Activated CD8-positive, alpha-beta memory T cell treated with anti-CD3 and anti-CD28 coated beads, Interleukin-2, amount 50 U/mL, for 48 hours (primary cell): Measurements from ENCODE around the gene TMEM52.
"Not testable (repeated sequence)": the region's sequence is repeated elsewhere in the genome, so short reads cannot be mapped to it uniquely, and the experiment has no call there.

Source experiments
- DNase-seq: peaks from one replicate; pipeline ENCODE4 v3.0.0-alpha.2; 2020

The TMEM52 gene

GRCh38 chr1:1892763-1893120, 26.3 kb downstream of the TMEM52 start:
- no peak for DNase-seq

DNA sequence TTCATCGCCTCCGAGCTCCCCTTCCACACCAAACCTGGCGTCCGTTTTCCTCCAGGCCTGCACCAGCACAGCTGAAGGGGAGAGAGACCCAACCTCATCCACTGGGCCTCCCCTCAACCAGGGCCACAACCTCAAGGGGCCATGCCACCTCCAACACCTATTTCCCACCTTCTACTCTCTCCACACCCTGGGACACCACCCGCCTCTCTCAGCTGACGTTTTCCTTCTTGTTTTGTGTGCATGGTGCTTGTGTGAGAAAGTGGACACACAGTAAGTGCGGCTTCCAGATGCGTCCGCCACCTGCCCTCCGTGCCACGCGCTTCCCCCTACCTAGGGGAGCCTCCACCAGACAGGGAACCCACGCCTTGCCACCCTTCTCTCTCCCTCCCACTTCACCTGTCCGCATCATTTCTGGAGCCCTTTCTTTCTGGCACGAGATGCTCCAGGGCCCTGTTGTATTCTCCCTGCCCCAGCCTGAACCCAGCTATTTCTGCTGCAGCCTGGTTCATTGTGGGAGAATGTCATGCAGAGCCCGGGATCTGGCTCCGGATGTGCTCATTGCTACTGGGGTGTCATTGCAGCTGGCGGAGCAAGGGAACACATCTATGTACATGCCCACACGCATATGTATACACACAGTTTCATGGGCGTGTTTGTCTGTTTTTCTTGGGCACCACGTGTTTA, 26.9 kb downstream of the TMEM52 start:
- DNase-seq = no peak

GRCh38 chr1:1891349-1892078, 27.6 kb downstream of the TMEM52 start:
- DNase-seq = peak; percentile 83

GRCh38 chr1:1890506-1891348, 28.4 kb downstream of the TMEM52 start, which contains the start of gene GNB1:
Gene GNB1 (minus strand): TSS chr1:1891087. CDS start chr1:1825453, 65,634 bp downstream.
- DNase-seq = peak; percentile 96

DNA sequence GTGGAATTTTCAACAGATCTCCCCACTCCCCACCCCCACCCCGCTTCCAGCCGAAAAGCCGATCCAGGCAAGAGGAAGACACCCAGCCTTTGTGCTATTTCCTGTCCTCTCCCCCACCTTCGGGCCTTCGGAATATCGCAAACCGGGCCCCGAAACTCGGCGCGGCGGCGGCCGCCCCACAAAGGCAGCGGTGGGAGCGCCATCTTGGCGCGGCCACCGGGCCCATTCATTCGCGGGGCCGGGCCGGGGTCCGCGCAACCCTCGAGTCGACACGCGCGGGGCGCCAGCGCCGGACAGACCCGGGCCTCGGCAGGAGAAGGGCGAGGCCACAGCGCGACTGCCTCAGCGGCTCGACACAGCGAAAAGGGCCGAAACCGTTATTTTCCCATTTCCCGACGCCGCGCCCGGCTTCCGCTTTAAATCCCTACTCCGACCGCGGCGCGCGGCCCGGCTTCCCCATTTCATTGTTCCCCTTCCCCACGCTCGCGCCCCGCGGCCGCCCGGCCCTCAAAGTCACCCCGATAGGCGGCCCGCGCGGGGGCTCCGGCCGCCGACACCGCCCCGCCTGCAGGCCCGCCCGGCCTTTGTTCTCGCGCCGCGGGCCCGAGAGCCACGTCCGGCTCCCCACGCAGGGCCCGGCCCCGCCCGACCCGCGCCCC, 29.1 kb downstream of the TMEM52 start:
- DNase-seq = peak; percentile 79

DNA sequence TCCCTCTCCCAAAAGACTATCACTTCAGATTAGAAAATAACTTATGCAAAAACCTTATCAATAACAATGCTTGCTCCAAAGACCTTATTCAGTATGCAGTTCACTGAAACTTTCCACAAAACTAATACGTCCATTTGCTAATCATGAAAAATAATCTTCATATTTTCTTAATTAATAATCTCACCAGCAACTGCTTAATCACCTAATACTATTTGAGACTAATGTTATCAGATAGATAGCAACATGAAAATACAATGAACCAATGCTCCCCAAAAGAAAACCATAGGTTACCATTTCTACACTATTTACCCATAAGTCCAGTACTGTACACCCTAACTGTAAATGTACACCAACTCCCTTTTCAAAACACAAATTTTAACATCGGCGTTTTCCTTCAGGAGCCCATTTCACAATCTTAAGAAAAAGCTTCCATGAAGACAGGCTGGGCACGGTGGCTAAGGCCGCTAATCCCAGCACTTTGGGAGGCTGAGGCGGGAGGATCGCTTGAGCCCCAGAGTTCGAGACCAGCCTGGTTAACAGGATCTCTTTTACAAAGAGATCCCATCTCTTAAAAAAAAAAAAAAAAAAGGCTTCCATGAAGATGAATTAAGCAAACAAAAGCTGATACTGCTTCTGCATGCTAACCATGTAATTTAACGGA, 29.9 kb downstream of the TMEM52 start:
- no peak for DNase-seq

DNA sequence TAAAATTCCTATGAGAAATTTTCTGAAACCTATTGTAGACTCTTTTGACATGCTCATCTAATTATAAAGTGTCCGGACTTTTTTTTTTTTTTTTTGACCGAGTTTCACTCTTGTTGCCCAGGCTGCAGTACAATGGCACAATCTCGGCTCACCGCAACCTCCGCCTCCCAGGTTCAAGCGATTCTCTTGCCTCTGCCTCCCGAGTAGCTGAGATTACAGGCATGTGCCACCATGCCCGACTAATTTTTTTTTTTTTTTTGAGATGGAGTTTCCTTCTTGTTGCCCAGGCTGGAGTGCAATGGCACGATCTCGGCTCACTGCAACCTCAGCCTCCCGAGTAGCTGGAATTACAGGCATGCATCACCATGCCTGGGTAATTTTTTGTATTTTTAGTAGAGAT, 35.2 kb downstream of the TMEM52 start:
- DNase-seq = not testable (repeated sequence)

DNA sequence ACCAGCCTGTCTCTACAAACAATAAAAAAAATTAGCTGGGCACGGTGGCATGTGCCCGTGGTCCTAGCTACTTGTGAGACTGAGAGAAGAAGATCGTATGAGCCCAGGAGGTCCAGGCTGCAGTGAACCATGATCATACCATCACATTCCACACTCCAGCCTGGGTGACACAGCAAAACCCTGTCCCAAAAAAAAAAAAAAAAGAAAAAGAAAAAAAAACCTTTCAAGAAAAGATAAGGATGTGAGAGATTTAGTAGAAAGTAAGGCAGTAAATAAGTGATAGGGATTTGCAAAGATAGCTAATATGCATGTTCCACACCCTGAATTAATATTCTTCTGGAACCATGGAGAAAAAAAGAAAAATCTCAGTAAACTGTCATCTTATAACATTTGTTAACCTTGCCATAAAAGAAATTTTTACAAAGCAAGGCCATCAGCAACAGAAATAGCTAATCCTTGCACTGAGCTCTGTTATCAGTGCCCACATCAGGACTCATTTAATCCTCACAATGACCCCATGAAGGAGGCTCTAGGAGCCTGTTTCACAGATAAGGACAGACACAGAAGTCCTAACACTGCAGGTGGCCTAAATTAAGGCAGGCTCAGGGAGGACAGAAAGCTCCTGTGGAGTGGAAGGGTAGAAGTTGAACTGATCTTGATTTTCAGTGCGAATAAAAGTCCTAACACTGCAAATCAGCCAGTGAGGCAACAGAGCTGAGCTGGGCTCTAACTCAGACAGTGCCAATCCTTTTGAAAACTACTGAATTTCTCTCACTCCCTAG, 35.8 kb downstream of the TMEM52 start:
- DNase-seq = no peak

- DNase-seq = no peak
Measured at GRCh38 chr1:1881727-1882126, 37.4 kb downstream of the TMEM52 start.

GRCh38 chr1:1880617-1881312, 38.3 kb downstream of the TMEM52 start:
- DNase-seq = no peak

- DNase-seq = no peak
Measured at GRCh38 chr1:1879942-1880341, 39.1 kb downstream of the TMEM52 start.

DNA sequence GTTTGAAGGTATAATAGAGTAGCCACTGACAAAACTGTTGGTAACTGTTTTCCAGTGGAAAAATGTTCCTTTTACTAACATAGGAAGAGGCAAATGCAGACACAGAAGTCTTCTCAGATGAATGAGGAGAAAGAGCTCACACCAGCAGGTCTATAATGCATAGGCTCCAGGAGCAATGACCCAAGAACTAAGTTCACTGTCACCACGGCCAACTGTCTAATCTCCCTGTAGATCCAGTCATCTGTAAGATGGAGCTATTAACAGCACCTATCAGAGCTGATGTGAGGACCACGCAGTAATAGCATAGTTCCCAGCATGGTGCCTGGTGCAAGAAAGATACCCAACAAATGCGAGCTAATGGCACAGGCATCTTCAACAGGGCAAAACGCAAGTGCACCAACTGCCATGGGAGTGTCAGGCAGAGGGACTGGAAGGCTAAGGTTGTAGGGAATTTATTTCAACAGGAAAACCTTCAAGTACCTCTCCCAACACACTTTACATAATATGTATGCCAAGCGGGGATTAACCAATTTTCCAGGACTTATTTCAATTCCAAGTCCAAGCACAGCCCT, 41.1 kb downstream of the TMEM52 start:
- DNase-seq = no peak

GRCh38 chr1:1876335-1876930, 42.6 kb downstream of the TMEM52 start:
- DNase-seq = no peak

- DNase-seq = peak; percentile 69
Measured at GRCh38 chr1:1875932-1876331, 43.1 kb downstream of the TMEM52 start.

DNA sequence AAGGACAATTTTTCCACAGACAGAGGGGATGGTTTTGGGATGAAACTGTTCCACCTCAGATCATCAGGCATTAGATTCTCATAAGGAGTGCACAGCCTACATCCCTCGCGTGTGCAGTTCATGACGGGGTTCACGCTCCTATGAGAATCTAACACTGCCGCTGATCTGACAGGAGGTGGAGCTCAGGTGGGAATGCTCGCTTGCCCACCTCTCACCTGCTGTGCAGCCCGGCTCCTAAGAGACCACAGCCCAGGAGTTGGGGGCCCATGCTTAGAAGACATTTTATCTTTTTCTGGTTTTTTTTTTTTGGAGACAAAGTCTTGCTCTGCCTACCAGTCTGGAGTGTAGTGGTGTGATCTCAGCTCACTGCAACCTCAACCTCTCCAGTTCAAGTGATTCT, 44.2 kb downstream of the TMEM52 start:
- DNase-seq = no peak

DNA sequence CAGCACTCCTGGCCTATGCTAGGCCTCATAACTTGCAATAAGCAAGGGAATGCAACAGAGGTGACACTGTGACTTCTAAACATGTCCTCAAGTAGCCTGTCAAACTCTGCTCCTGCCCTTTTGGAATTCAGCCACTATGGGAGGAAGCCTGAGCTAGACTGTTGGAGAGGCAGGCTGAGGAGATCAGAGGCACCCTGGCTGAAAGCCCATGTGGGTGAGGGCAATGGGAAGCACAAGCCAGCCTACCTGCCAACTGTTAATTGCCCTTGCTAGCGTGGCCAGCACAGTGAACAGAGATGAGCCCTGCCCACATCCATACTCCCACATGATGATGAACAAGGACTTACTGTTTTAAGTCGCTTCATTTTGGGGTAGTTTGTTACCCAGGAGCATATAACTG, 45.9 kb downstream of the TMEM52 start:
- DNase-seq = no peak

DNA sequence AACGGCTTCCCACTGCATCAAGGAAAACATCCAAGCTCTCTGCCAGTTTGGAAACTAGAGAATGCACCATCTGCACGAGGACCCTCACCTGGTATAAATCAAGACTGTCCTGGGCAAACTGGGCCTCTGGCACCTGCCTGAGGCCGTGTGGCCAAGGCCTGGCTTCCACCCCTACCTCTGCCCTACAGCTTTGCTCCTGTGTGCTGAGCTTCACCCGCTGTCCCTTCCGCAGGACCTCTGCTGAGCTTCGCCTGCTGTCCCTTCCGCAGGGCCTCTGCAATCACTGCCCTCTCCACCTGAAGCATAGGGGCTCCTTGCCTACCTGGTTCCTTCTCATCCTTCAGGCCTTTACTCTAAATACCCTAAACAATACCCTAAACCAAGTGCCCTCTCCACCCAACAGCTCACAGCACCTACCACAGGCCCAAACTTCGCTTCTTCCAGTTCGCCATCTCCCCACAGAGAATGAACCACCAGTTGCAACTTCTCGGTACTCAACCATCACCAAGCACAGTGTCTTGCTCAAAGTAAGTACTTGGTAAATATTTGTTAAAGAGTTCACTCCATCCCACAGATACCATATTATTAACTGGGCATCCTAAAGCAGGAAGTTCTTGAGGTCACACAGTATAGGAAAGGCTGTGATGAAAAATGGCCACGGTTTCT, 46.6 kb downstream of the TMEM52 start:
- no peak for DNase-seq

DNA sequence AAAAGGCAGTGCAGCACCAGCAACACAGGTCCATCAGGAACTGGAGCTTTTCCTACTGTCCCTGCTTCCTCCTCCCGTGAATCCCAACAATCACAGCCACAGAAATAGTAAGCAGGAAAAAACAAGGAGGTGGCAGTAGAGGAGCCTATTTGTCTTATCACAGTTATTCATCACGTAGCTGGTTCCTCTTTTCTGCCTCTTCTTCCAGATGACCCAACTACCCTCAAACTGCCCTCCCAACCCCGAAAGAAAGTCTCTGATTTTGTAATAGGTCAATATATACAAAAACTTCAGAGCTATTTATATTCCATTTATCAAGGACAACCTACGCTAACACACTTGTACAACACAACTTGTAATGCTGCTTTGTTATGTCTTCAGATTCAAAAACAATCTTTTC, 49.6 kb downstream of the TMEM52 start:
- no peak for DNase-seq
